Measurements from ENCODE around the gene CENPS. TPM values are rescaled to one million over a fixed set of nuclear protein-coding genes. Genes with fewer than 3 reads are reported as not detected.

The CENPS gene
- total and polyA plus RNA-seq, 2 of the 8 experiments (the other 6 are each of a cell fraction or from before 2014, with no cell fraction given) = 7.8 to 20.3 TPM

GRCh38 chr1:10421637-10422036 lies 8.6 kb upstream of the CENPS start:
- Histone ChIP-seq H3K4me2 (ENCODE audit: insufficient read depth in 1 of 2, low read depth in 2 of 2, low read length in 2 of 2) (no peak overlapping the region), H3K18ac (ENCODE audit: extremely low read depth, low read length) (no peak overlapping the region), H3K27ac (ENCODE audit: low read depth, low read length) (no peak overlapping the region), H4K8ac (ENCODE audit: extremely low read depth, insufficient read depth, low read length) (no peak overlapping the region), H3K23ac (ENCODE audit: insufficient read length) (no peak overlapping the region), H3K4me3 (ENCODE audit: extremely low read depth in 1 of 4, insufficient read depth in 2 of 4, low read depth in 3 of 4, low read length in 4 of 4) (no peak overlapping the region), H2BK15ac (ENCODE audit: low read length) (no peak overlapping the region), H2BK120ac (replicated peaks; ENCODE audit: low read depth, low read length) (no peak overlapping the region), H3K36me3 (ENCODE audit: control insufficient read depth in 2 of 4, insufficient read depth in 4 of 4, low read length in 3 of 4) (peaks cover 18 to 47% (median 33%) of the 10 kb centered on the region in 4 experiments), H2AK5ac (ENCODE audit: low read depth, low read length) (no peak overlapping the region), H2BK12ac (ENCODE audit: low read depth, low read length) (no peak overlapping the region), H3K27me3 (replicated peaks in 1 of 4; ENCODE audit: control insufficient read depth in 3 of 4, extremely low read depth in 1 of 4, insufficient read depth in 3 of 4, low read length in 3 of 4) (no peaks in the 10 kb centered on the region), H3K4me1 (replicated peaks in 1 of 4; ENCODE audit: control insufficient read depth in 3 of 4, insufficient read depth in 4 of 4, low read length in 3 of 4) (no peaks in the 10 kb centered on the region), H3K56ac (replicated peaks; ENCODE audit: insufficient read length, low read depth, low read length) (no peak overlapping the region), H2BK20ac (ENCODE audit: low read length) (no peak overlapping the region), H3K23me2 (ENCODE audit: low read depth, low read length) (no peaks in the 10 kb centered on the region), H4K5ac (ENCODE audit: insufficient read length, low read depth, low read length) (no peak overlapping the region), H3K9ac (replicated peaks in 1 of 4; ENCODE audit: extremely low read depth in 1 of 4, low read depth in 3 of 4, low read length in 3 of 4) (no peak overlapping the region), H2BK5ac (ENCODE audit: low read depth, low read length) (no peak overlapping the region), H3K79me2 (ENCODE audit: control insufficient read depth in 1 of 2, insufficient read depth in 2 of 2, low read length in 2 of 2) (no peaks in the 10 kb centered on the region), H4K91ac (replicated peaks; ENCODE audit: insufficient read length, low read length) (no peak overlapping the region), H3K4ac (replicated peaks; ENCODE audit: insufficient read length, low read depth, low read length) (no peak overlapping the region), H3K14ac (ENCODE audit: insufficient read length) (no peak overlapping the region), H4K20me1 (replicated peaks in 1 of 2; ENCODE audit: control insufficient read depth in 1 of 2, insufficient read depth in 2 of 2, low read length in 2 of 2) (peaks cover 3 to 5% of the 10 kb centered on the region in 2 experiments), H2AFZ (ENCODE audit: low read length) (no peak overlapping the region), H3K79me1 (ENCODE audit: low read depth, low read length) (no peaks in the 10 kb centered on the region), H3K9me3 (ENCODE audit: insufficient read depth in 2 of 2, low read depth in 1 of 2, low read length in 1 of 2) (no peaks in the 10 kb centered on the region)
- ChIA-PET POLR2A (ENCODE audit: partially characterized antibody) (interaction anchor here (0.7 to 2.1 kb wide), 6 partner anchors 8 to 45 kb away, joined by 3 to 10 read pairs (median 3); partner anchors contain the start of gene CENPS), CTCF (ENCODE audit: partially characterized antibody) (interaction anchor here (0.7 to 2.3 kb wide), 5 partner anchors 8 to 87 kb away, joined by 3 to 7 read pairs (median 3); partner anchors contain the start of gene CENPS)
- no peak for DNase-seq (ENCODE audit: low read depth in 1 of 2, low spot score in 2 of 2)
- WGBS, 2 experiments (ENCODE audit: extremely low coverage in 1 of 2, insufficient coverage in 1 of 2, insufficient read length in 1 of 2, insufficient replicate concordance in 2 of 2, low coverage in 1 of 2, low lambda C conversion rate in 2 of 2, missing lambda C conversion rate in 1 of 2) = 81% methylated on average over 5 of the region's 5 CpGs; no CpG with 5 or more reads in 1 of the 2 experiments
- FAIRE-seq = no peak
- no peak for TF ChIP-seq ATF2 (IDR thresholded peaks at IDR 0.05; ENCODE audit: low read length)
- TF ChIP-seq GTF2F1 (IDR thresholded peaks at IDR 0.05; ENCODE audit: borderline replicate concordance, low read depth, low read length) = no peak
- no peak for TF ChIP-seq RBBP5 (IDR thresholded peaks at IDR 0.05; ENCODE audit: borderline replicate concordance, low read depth, low read length)

All from H1 (cell line).